Choroid plexus epithelial cell (primary cell): ENCODE data around the gene FAM114A1.
"Not testable (repeated sequence)": the region's sequence is repeated elsewhere in the genome, so short reads cannot be mapped to it uniquely, and the experiment has no call there.

ENCODE experiments used
- DNase-seq: peaks from one replicate; pipeline ENCODE4 v3.0.0-alpha.2; 2010; ENCODE audit warnings: low read depth
- H3K4me3 ChIP-seq: 2 replicates; pipeline ENCODE4 v1.5.1; 2011; ENCODE audit warnings: low read depth, mild to moderate bottlenecking, control low read depth, low read length, moderate library complexity
- CTCF ChIP-seq: conservative IDR thresholded peaks from 2 replicates; pipeline ENCODE4 v1.5.1; 2011; ENCODE audit warnings: low read depth, mild to moderate bottlenecking, control low read depth, inconsistent platforms, low read length, moderate library complexity

Gene FAM114A1

GRCh38 chr4:38930204-38930603 lies 62.6 kb downstream of the FAM114A1 start:
- no peak overlapping the region for H3K4me3 ChIP-seq
- TF ChIP-seq CTCF = no peak
- no peak for DNase-seq

DNA sequence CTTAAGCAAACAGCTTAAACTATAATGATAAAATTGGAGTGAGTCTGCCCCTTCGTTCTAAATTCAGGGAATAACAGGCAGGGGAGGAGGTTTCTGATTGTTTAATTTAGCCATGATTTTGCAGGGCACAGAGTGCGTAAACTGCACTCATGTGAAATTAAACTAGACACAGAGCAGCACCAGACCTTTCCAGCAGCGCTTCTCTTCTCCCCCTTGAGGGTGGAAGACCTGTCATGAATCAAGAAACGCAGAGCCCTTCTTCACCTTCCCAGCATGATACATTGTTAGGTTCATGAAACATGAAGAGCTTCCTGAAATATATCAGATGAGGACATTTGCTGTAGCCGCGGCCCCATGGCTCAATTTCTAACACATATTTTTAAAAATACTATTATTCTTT lies 63.1 kb downstream of the FAM114A1 start:
- H3K4me3 ChIP-seq = no peak overlapping the region
- no peak for TF ChIP-seq CTCF
- no peak for DNase-seq

- no peak for TF ChIP-seq CTCF
- H3K4me3 ChIP-seq = no peak overlapping the region
- no peak for DNase-seq
Observed at GRCh38 chr4:38931125-38931524, 63.5 kb downstream of the FAM114A1 start.

GRCh38 chr4:38935391-38936073 lies 67.9 kb downstream of the FAM114A1 start:
- TF ChIP-seq CTCF = no peak
- H3K4me3 ChIP-seq = no peak overlapping the region
- DNase-seq = no peak

DNA sequence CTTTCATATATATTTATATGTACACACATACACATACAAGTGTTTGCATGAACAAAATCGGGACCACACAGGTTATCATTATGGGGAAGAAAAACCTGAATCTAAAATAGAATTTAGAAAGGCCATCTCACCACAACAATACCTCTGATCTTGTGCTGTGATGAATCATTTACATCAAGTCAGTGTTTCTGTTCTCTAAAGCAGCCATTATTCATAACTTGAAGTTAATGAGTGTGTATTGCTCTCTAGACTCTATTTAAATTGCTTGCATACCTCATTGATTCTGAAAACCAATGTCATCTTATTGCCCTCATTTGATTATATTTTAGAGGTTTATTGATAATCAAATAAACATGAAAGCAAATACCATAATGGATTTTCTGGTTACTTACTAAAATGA lies 71.6 kb downstream of the FAM114A1 start:
- no peak for TF ChIP-seq CTCF
- H3K4me3 ChIP-seq = no peak overlapping the region
- DNase-seq = no peak

DNA sequence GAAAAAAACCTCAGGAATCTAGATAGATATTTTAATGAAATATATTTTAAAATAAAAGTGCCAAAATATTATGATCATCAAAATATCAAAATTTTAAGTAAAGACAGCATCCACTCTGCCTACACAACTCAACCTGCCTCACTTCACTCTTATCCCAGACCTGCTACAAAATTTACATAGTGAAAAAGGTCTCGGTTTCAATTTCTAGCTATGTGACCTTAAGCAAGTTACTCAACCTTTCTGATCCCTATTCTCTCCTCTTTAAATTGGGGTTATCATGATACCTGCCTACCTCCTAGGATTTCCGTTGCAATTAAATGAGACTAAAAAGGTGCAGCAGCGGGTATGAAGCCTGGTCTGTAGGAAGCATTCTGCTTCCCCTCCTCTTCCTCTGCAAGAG lies 72.9 kb downstream of the FAM114A1 start:
- TF ChIP-seq CTCF = no peak
- DNase-seq = no peak
- H3K4me3 ChIP-seq = no peak overlapping the region

GRCh38 chr4:38941906-38942305 lies 74.3 kb downstream of the FAM114A1 start:
- DNase-seq = peak; percentile 78
- not testable (repeated sequence) for H3K4me3 ChIP-seq

DNA sequence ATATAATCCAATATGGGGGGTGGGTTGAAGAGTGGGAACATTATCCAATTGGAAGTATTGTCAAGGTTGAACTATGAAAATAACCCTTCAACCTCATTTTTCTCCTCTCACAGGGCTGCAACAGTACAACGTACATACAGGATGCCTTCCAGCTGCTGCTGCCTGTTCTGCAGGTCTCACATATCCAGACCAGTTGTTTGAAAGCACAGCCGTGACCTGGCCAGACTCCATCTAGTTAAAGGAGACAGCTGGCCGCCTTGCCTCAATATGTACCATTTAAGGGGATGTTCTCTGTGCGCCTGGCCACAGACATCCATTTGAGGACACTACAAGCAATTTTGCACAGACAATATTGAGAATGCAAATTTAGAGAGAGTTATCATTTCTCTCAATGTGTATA lies 75.7 kb downstream of the FAM114A1 start:
- no peak overlapping the region for H3K4me3 ChIP-seq
- TF ChIP-seq CTCF = no peak
- DNase-seq = peak; percentile 83
